Measurements from ENCODE around the gene ARHGEF7. TPM values are rescaled to one million over a fixed set of nuclear protein-coding genes. Genes with fewer than 3 reads are reported as not detected.

Gene ARHGEF7
- total RNA-seq, 2 experiments from 2014 or later = 67.0 to 71.2 TPM

DNA sequence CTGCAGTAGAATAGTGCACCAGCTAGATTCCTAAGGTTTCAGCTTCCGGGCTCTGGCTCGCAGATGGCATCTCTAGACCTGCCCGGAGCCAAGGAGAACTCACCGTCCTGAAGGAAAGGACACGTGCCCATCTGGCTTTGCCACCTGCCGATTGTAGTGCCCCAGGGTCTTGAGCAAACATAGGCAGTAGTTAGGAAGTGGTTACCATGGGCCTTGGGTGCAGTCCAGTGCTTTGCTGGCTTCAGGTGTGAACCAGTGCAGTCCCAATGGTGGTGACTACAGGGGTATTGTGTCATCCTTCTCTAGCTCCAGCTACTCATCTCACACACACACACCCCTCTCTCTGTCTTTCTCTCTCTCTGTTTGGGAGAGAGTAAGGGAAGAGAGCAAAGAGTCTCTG, 143.9 kb downstream of the ARHGEF7 start:
- Mint-ChIP-seq H3K9me3 (peaks cover 10% of the 10 kb centered on the region), H3K27ac (no peak overlapping the region), H3K4me1 (ENCODE audit: low read depth) (no peaks in the 10 kb centered on the region), H3K36me3 (ENCODE audit: low read depth) (peaks cover 46% of the 10 kb centered on the region), H3K4me3 (no peak overlapping the region), H3K27me3 (no peaks in the 10 kb centered on the region)
- DNase-seq (no peak), ATAC-seq (no peak)
- intact Hi-C loops (cut with micrococcal nuclease) = no loop called here
- TF ChIP-seq, protein P1, sequence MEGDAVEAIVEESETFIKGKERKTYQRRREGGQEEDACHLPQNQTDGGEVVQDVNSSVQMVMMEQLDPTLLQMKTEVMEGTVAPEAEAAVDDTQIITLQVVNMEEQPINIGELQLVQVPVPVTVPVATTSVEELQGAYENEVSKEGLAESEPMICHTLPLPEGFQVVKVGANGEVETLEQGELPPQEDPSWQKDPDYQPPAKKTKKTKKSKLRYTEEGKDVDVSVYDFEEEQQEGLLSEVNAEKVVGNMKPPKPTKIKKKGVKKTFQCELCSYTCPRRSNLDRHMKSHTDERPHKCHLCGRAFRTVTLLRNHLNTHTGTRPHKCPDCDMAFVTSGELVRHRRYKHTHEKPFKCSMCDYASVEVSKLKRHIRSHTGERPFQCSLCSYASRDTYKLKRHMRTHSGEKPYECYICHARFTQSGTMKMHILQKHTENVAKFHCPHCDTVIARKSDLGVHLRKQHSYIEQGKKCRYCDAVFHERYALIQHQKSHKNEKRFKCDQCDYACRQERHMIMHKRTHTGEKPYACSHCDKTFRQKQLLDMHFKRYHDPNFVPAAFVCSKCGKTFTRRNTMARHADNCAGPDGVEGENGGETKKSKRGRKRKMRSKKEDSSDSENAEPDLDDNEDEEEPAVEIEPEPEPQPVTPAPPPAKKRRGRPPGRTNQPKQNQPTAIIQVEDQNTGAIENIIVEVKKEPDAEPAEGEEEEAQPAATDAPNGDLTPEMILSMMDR (IDR thresholded peaks at IDR 0.05) = no peak
- ChIA-PET POLR2A (no interaction called here), CTCF (no interaction called here)

DNA sequence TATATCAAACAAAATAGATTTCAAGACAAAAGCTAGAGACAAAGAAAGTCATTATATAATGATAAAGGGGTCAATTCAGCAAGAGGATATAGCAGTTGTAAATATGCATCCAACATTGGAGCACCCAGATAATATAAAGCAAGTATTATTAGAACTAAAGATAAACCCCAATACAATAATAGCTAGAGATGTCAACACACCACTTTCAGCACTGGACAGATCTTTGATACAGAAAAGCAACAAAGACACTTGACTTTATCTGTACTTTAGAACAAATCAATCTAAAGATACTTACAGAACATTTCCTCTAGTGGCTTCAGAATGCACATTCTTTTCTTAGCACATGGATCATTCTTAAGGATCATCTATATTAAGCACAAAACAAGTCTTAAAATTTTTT, 146.2 kb downstream of the ARHGEF7 start:
- no peaks in the 10 kb centered on the region for H3K4me1 Mint-ChIP-seq (ENCODE audit: low read depth)

DNA sequence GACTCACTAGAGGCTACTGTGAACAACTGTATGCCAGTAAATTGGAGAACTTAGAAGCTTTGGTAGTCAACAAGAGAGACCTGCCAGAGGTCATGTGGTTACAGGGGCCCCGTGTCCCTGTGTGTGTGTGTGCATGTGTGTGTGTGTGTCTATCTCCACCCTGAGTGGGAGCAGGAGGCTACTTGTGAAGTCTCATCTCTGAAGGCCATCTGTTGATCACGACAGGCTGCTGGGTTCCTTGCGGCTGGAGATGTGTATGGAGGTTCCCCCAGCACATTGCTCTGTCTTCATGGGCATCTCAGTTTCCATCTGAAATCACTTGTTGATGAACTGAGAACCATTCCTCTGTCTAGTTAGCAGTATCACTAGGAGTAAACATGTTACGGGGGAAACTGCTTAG, 147.2 kb downstream of the ARHGEF7 start:
- H3K4me1 Mint-ChIP-seq (ENCODE audit: low read depth) = no peaks in the 10 kb centered on the region
- H3K27me3 Mint-ChIP-seq = no peaks in the 10 kb centered on the region
- CTCF ChIA-PET = no interaction called here
- ATAC-seq = no peak
- H3K36me3 Mint-ChIP-seq (ENCODE audit: low read depth) = peaks cover 27% of the 10 kb centered on the region
- POLR2A ChIA-PET = no interaction called here
- intact Hi-C loops (cut with micrococcal nuclease) = no loop called here
- no peak overlapping the region for H3K27ac Mint-ChIP-seq
- H3K4me3 Mint-ChIP-seq = no peak overlapping the region
- TF ChIP-seq, protein P1 (IDR thresholded peaks at IDR 0.05) = no peak
- DNase-seq = no peak
- peaks cover 9% of the 10 kb centered on the region for H3K9me3 Mint-ChIP-seq

More for the DNA sequence above, 146.2 kb downstream of the ARHGEF7 start:
- no peak for DNase-seq
- TF ChIP-seq, protein P1 (IDR thresholded peaks at IDR 0.05) = no peak
- POLR2A ChIA-PET = no interaction called here
- no peak overlapping the region for H3K27ac Mint-ChIP-seq
- H3K4me3 Mint-ChIP-seq = no peak overlapping the region
- intact Hi-C loops (cut with micrococcal nuclease) = no loop called here
- no peaks in the 10 kb centered on the region for H3K27me3 Mint-ChIP-seq
- H3K36me3 Mint-ChIP-seq (ENCODE audit: low read depth) = peaks cover 33% of the 10 kb centered on the region
- H3K9me3 Mint-ChIP-seq = peaks cover 10% of the 10 kb centered on the region
- ATAC-seq = no peak
- CTCF ChIA-PET = no interaction called here

DNA sequence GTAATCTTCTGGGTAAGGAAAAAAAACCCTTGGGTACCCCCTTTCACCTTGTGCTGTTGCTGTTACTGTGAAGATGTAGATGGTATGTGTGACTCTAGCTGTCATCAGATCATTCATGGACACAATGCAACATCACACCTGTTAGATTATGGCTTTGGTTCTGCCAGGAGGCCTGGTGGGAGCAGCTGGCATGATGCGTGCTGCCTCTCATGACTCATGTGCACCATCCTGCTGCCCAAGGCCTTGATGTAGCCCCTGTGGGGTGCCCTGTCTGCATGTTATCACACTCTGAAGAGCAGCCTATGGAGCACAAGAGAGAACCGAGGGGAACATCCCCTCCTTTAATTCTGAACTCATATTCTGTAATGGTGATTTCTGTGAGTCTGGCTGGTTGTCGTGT, 147.6 kb downstream of the ARHGEF7 start:
- POLR2A ChIA-PET = no interaction called here
- DNase-seq (no peak), ATAC-seq (peak; percentile 30)
- intact Hi-C loops (cut with micrococcal nuclease) = no loop called here
- no peaks in the 10 kb centered on the region for H3K4me1 Mint-ChIP-seq (ENCODE audit: low read depth)
- peaks cover 24% of the 10 kb centered on the region for H3K36me3 Mint-ChIP-seq (ENCODE audit: low read depth)
- CTCF ChIA-PET = no interaction called here
- no peak overlapping the region for H3K27ac Mint-ChIP-seq
- H3K4me3 Mint-ChIP-seq = no peak overlapping the region
- H3K9me3 Mint-ChIP-seq = peaks cover 9% of the 10 kb centered on the region
- TF ChIP-seq, protein P1 (IDR thresholded peaks at IDR 0.05) = no peak
- no peaks in the 10 kb centered on the region for H3K27me3 Mint-ChIP-seq

DNA sequence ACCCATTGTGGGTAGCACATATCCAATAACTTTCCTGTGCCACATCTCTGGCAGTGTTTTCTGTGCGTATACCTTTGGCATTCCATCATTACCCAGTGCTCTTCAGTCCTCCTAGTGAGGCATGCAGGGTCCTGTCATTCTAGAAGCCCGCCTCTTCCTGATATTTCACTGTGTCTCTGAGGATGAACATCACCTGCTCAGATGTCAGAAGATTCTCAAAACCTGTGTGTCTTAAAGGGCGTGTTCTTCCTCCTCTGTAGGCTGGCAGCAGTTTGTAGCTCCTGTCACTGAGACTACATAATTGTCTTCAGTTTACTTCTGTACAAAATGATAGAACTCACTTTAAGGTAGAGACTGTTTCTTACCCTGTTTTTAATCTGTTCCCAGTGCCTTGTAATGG, 148.5 kb downstream of the ARHGEF7 start:
- Mint-ChIP-seq H3K27me3 (no peaks in the 10 kb centered on the region), H3K36me3 (ENCODE audit: low read depth) (peaks cover 20% of the 10 kb centered on the region), H3K4me1 (ENCODE audit: low read depth) (no peaks in the 10 kb centered on the region), H3K4me3 (no peak overlapping the region), H3K9me3 (peaks cover 9% of the 10 kb centered on the region), H3K27ac (no peak overlapping the region)
- no peak for ATAC-seq
- POLR2A ChIA-PET = no interaction called here
- no peak for DNase-seq
- intact Hi-C loops (cut with micrococcal nuclease) = no loop called here
- CTCF ChIA-PET = no interaction called here
- TF ChIP-seq, protein P1 (IDR thresholded peaks at IDR 0.05) = no peak

All from activated CD8-positive, alpha-beta T cell treated with anti-CD3 and anti-CD28 coated beads for 36 hours (primary cell).